Activated T-cell treated with anti-CD3 and anti-CD28 coated beads for 1 hour (primary cell): ENCODE data around the gene TMEM38A.

Source experiments
- DNase-seq: peaks from one replicate; pipeline ENCODE4 v3.0.0-alpha.2; 2020; ENCODE audit warnings: low read depth

TMEM38A gene, protein sequence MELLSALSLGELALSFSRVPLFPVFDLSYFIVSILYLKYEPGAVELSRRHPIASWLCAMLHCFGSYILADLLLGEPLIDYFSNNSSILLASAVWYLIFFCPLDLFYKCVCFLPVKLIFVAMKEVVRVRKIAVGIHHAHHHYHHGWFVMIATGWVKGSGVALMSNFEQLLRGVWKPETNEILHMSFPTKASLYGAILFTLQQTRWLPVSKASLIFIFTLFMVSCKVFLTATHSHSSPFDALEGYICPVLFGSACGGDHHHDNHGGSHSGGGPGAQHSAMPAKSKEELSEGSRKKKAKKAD

DNA sequence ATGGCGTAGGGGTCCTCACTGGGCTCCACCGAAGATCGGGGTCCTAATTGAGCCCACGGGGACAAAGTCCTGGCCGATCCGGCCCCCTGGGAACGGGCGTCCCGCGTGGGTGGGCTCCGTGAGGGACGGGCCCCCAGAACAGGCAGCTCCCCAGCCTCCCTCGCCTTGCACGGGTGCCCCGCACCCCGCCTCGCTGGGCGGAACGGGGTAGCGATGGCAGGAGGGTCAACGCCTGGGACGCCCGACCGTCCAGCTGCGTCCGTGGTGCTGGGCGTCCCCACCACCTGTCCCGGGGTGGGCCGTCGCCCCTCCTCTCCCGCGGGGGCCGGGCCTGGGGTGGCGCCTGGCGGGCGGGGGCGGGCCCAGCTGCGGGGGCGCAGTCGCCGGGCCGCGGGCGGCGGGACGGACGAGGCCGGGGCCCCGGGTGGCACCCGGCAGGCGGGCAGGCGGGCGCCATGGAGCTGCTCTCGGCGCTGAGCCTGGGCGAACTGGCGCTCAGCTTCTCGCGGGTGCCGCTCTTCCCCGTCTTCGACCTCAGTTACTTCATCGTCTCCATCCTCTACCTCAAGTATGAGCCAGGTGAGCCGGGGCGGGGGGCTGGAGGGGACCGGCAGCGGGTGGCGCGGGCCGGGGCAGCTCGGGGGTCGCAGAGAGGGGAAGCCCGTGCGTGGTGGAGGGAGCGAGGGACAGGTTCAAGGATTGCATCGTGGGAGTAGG, at the start of gene TMEM38A:
TMEM38A (plus strand) TSS at position 377 of the 717 bp plus-strand sequence; CDS start at position 456, 79 bp downstream.
- DNase-seq: peak; percentile 19

DNA sequence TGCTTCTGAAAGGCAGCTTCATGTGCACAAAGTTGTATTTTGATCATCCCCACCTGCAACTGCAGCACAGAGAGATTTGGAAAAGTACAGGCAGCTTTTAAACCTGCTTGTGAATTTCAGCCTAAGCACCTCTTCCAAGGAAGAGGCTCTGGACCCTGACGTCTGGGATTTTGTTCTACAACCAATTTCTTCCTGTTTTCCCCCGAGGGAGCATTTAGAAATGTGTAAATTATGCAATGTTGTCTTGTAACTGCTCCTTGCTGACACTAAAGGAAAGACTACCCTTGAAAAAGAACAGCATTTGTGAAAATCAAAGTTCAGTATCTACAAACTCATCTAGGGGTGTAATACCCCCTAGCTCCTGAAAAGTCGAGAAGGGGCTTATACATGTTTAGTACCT, 48.3 kb upstream of the TMEM38A start:
- no peak for DNase-seq

DNA sequence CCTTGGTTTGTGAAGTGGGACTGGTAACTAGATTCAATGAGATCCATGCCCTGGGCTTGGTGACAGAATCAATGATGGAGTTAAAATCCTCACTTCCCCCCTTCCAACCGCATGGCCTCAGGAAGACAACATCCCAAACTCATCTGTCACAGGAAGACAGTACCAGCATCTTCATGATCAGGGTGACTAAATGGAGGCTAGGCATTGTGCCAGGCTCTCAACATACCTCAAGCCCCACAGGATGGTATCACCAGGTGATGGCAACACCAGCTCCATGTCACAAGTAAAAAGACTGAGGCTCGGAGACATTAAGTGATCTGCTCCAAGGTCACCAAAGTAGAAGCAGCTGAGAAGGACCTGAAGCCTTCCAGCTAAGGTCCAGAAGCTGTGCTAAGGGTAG, 47.1 kb upstream of the TMEM38A start:
- DNase-seq: no peak

DNA sequence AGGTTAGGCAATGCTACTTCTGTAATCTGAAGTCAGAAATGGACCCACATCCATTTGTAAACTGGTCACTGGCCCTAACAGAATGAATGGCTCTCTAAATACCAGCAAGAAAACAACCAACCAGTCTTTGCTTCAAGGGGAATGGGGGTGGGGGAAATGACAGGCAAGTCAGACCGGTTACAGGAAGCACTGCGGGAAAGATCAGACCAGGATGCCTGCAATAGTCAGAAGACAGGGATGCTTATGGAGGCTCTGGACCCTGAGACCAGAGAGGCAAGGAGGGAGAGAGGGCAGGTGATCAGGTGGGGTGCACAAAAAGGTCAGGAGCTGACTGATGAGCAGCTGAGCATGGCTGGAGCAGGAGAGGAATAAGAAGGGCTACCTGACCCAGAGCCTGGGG, 46.0 kb upstream of the TMEM38A start:
- no peak for DNase-seq

DNA sequence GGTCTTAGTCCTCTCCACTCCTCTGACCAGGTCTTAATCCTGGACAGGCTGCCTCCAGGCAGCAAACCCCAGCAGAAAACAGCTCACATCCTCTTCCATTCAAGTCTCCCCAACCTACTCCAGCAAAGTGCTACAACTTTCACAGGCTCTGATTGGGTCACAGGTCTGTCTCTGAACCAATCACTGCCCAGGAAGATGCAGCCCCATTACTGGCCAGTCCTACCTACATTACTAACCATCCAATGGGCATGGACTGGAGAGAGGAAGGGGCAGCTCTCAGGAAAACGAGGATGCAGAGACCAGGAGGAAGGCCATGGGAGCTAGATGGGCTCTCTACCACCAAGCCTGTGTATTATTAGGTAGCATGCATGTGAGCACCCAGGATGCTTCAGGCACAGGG, 45.1 kb upstream of the TMEM38A start:
- DNase-seq: no peak

DNA sequence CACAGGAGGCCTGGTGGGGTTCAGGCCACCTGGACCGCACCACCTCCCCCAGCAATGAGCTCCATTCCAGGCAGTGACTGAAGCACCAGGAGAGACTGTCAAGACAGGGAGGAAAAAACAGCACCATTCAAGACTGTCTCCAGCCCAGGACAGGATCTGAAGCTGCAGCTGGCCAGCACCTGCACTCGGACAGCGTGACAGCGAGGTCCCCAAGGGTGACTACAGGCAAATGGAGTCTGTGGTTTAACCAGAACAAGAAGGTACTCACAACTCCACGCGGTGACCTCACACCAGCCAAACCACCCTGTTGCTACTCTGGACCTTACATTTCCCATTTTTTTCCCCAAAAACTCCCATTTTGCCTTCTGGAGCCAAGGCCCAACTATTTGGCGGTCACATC, 42.7 kb upstream of the TMEM38A start:
- DNase-seq: no peak

DNA sequence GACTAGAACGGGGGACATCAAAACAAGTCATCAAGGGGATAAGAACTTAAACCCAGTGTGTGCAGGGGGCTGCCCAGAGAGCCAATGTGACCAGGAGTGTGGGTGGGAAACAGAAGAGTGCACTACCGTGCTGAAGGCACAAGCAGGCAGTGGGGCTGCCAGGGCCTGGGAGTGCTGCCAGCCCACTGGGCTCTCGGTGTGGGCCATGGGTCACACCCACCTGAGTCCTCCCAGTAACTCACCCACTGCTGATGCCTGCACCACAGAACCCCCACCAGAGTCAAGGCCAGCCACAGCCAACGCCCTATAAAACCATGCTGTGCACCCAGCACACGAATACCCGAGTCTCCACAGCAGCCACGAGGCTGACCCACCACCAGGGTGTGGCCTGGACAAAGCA, 41.5 kb upstream of the TMEM38A start:
- no peak for DNase-seq

DNA sequence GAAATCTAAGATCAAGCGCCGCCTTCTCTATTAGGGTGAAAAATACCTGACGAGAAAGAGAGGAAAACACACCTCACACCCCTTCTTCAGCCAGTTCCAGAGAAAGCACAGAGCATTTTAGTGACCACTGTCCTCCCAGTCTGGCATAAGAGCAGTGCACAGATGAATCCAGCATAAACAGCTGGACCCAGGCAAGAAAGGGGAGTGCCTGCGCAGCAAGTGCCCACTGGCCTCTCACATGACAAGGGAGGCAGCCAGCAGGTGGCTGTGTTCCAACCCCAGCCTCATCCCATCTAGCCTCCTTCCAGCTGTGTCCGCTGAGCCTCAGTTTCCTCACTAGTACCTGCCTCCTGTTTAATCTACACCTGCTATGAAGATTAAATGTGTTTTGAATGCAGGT, 40.9 kb upstream of the TMEM38A start:
- no peak for DNase-seq

DNA sequence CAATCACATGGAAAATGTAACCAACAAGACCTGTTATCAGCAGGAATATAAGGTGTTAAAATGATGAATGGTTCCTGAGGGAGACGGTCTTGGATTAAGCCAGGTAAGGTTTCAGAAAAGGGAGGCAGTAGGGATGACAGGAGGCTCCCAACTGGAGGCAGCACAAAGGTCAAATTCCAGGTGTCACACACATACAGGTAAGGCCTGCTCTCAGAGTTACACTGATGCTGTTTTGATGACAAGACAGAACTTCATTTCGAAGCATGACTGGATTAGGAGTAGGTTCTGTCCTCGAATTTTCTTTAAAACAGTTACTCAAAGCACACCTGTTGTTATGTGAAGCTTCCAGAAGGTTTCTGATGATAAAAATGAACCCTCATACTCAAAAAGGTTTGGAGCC, 40.4 kb upstream of the TMEM38A start:
- DNase-seq: no peak

DNA sequence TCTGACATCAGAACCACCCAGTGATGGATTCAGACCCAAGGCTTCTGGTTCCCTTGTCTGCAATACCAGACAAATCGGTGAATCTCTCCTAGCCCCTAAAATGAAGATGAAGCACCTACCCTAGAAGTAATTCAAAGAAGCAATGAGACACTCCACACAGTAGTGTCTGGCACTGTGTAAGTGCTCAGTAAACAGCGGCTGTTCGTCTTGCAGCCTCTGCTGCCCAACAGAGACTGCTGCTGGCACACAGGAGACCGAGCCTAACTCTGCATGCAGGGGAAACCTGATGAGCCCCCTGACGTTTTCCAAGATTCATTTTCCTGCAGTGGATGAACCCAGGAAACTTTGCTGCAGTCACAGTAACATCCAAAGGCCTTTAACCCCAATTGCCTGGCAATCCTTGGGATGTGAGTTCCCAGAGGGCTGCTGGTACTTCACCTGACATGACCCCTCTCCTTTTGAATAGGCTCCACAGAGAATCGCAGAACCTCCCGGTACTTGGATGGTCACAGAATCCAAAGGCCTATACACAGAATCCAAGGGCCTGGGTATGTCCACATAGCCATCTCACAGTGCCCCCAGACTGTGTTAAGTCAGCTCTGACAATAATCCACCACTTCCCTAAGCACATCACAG, 39.7 kb upstream of the TMEM38A start:
- DNase-seq: no peak

DNA sequence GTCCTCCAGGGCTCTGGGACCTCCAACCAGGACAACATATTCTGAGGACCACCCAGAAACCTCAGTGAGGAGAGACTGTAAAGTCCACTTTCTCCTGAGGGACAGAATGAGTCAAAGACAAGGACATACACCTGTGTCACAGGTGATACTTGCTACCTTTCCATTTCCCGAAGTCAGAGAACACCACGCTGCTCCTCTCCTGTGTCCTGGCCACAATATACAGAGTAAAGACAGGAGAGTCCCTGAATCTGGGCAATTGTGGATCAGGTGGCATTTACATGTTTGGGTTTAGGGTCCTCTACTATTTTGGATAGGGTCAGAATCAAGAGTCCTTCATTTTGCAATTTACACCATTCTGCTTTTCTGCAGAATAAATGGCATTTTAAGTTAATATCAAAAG, 37.9 kb upstream of the TMEM38A start:
- DNase-seq: no peak

DNA sequence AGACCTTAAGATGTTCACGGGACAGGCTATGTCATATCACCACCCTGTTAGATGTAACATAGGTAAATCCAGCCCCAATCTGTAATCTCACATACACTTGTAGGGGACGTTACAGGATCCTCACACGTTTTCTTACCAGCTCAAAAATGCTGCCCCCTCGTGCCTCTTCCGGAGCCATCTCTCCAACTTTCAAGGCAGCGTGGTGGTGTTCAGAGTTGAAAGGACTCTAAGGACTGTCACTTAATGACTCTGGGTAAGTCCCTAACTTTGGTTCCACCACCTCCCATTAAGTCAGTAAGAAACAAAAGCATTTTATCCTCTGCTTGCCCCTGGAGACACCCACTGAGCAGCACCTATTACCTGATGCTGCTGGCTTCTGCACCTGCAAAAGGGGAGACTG, 37.4 kb upstream of the TMEM38A start:
- DNase-seq: no peak

DNA sequence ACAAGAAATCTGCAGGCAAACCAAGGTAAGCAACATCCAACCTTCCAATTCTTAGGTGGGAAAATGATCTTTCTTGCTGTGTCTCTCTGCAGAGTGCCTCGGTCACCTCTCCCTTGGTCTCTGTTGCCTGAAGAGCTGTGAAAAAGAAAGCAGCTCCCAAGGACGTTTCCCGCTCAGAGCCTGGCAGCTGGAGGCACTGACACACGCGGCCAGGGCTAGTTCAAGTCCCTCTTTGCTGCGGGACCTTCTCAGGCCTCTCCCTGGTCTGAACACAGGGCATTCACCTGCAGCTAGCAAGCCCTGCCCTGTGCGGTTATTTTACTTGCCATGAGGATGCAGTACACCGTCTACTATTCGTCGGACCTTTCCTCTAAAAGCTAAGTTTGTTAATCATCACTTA, 36.7 kb upstream of the TMEM38A start:
- no peak for DNase-seq

DNA sequence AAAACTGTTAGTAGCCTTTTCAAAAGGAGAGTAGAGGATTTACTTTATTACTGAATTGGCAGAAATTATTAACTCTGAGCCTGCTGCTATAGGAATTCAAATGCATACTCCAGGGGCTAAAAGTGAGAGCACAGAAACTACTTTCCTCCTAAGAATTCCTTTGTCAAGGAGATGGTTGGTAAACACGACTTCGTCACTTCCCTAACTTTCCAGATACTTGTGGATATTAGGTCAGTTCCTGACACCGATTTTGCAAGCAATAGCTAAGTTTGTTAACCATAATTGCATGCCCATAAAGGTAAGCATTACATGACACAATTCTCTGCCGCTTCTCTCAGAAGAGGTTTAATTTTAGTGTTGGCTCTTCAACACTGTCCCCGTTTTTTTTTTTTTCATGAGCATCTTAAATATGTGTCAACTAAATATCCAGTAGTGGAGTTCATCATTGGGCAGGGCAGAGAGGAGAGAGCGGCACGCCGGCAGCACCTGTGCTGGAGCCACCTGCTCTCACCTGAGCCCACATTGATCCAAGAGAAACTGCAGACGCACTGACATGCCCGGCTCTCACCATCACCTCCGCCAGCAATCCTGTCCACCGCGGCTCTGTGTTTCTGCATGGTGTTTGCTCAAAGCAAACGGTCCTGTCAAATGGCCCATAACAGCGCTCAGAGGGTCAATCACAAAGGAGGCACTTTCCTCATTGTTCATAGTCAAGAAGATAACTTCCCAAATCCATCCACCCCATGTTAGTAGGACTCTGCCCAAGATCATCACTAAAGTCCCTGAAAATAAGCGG, 35.6 kb upstream of the TMEM38A start:
- no peak for DNase-seq

DNA sequence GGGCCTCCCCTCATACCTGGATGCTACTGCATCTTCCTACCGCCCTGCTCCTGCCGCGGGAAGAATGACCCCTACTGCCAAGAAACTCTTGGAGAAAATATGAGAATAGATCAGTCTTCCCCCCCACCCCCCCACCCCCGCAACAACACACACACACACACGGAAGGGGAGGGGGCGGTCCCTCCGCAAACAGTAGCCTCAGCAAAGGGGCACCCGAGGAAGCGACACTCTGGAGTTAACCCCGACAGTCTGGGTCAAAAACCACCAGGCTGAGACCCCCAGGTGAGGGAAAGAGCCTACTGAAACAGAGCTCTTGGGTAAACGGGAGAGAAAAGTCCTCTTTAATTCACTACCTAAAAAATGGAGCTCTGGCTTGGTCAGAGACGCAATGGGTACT, 34.1 kb upstream of the TMEM38A start:
- no peak for DNase-seq

DNA sequence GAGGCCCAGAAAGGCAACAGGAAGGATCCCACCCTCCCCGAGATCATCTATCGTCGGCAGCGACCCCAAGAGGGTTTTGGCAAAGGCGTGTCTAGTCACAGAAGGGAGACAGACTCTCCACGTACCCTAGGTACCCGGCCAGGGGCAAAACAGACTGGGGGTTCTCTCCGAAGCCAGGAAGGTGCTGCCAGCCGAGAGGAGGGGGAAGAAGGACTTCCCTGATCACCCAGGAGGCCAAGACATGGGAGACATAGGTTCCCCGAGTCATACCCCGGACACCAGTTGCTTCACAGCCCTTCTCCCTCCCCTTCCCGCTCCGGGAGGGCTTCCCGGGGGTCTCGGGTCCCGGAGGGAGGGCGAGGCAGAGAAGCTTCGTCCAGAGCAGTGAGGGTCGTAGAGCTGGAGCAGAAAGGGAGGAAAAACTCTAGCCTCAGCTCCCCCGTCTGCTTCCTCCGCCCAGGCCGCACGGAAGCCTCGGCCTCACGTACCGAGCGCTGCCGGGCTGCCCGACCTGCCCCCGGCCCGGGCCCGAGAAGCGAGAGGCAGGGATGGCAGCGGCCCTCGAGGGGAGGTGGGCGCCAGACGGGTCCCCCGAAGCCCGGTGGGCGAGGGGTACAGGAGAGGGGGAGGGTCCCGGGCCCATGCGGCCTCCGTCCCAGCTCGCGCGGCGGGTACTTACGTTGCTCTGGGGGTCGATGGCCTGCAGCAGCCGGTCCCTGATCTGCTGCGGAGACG, 33.6 kb upstream of the TMEM38A start:
- no peak for DNase-seq

DNA sequence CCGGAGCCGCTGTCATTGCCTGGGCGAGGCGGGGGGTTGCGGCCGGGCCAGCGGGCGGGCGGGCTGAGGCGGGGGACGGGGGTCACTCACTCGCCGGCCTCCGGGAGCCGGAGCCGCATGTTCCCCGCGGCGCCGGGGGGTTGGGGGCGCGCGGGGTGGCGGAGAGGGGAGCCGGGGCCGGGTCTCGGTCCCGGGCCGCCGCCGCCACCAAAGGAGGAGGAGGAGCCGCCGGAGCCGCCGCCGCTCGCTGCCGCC, 33.1 kb upstream of the TMEM38A start:
- no peak for DNase-seq

DNA sequence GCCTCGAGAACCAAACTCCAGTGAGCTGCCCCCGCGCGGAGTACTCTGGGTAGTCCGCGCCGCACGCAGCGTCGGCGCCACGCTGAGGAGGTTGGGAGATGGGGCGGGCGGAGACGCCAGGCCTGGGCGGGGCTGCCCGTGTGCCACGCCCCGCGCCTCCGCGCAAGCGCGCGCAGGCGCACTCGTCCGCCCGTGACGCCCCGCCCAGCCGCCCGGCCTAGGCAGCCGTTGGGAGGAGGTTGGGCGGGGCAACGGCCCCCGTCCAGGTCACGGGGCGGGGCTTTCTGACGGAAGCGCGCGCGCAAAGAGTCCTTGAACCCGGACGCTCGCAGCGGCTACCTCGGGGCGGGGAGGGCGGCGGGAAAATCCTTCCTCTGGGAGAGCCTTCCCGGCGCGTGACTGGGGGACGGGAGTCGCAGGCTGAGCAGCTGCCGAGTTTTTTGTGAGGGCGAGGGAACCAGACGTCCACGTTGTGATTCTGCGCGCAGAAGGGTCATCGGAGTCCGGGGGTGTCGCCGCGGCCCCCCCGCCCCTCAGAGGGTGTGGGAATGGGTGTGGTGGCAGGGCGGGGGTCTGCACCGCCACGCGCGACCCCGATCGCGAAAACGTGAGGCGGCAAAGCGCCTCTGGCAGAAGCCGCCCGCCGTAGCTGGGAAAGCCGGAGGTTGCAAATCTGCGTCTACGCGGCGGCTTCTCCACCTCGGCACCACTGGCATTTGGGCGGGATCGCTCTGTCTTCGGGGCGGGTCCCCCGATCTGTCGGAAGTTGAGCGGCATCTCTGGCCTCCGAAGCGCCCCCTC, 32.6 kb upstream of the TMEM38A start, which contains the start of gene MED26:
MED26 (minus strand) TSS at position 22 of the 801 bp plus-strand sequence. CDS start 261 bp downstream, outside the sequence.
- peak; percentile 95 for DNase-seq

DNA sequence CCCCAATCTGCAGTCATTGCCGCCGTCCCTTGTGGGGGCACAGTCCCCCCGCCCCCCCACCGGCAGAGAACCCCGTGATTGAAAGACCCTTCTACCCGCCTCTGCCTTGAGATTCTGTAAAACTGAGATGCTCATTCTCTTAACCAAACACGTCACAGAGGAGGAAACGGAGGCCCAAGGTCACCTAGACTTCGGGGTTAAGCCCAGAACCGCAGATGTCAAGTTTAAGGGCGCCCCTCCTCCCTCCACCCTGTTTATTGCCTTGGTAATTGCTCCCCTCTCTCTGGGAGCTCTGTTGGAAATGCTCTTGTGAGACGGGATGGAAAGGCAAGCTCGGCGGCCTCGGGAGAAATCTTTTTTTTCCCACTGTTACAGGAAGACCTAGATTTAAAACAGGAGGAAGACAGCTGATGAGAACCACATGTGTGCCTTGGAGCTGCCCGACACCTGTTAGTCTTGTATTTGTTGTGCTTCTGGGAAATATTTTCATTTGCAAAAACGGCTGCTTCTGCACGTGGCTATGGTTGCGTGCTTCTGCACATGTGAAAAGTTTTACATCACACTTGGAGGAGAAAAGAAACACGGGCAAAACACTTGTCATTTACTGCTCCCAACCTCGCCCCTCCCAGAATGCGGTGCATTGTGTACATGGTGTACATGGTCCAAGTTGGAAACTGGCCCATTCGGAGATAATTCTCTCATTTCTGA, 31.8 kb upstream of the TMEM38A start:
- no peak for DNase-seq

DNA sequence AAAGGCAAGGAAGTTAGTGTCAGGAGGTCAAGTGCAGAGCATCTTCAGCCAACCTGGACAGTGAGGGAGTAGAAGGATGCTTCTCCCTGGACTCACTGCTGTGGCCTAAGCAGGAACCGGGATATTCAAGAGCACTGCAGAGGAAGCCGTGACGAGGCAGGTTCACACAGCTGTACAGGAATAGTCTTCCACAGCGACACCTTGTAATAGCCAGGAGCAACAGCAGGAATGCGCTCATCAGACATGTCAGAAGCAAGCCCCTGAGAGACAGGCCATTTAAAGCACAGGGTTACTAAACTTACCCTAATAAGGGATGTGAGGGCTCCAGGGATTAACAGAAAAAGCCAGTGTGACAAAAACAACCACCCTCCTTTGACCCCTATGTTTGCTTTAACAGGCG, 29.5 kb upstream of the TMEM38A start:
- DNase-seq: no peak

DNA sequence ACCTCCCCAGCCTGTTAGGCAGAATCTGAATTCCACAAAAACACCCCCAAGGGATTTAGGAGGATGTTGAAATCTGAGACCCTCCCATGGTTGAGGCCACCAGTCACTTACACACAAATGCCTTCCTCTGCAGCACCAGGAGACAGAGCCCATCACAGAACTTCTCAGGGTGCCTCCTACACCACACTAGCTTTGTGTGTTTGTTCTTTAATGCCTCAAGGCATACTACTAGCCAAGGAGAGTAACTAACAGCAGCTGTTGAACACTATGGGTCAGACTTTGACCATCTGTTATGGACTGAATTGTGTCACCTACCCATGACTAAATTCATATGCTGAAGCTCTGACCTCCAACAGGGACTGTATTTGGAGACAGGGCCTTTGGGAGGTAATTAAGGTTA, 23.4 kb upstream of the TMEM38A start:
- DNase-seq: no peak
